HepG2 (cell line): Measurements from ENCODE around the gene ZNF554. TPM values are rescaled to one million over a fixed set of nuclear protein-coding genes. Genes with fewer than 3 reads are reported as not detected.
A peak's percentile ranks its signal among the peaks of the same experiment; 100 is the strongest.

ENCODE experiments used
- ARNT2 ChIP-seq: sonication (generic); formaldehyde crosslinking; IDR thresholded peaks from 2 replicates; pipeline ENCODE4 v1.8.0; 2022; ENCODE audit warnings: mild to moderate bottlenecking, low read depth, missing genetic modification reagents, moderate library complexity
- CENPT ChIP-seq: sonication (generic); formaldehyde crosslinking; IDR thresholded peaks from 2 replicates; pipeline ENCODE4 v1.8.0; 2022; ENCODE audit warnings: low read depth, mild to moderate bottlenecking, moderate library complexity, missing genetic modification reagents
- KDM2A ChIP-seq: sonication (generic); formaldehyde crosslinking; IDR thresholded peaks from 2 replicates; pipeline ENCODE4 v1.4.0; 2020; ENCODE audit warnings: low read depth, missing genetic modification reagents, borderline replicate concordance
- LCORL ChIP-seq, 2 experiments: fragments of 450-650 bp in 1 of 2; sonication (generic) in 1 of 2; formaldehyde crosslinking in 1 of 2; IDR thresholded peaks; 2 replicates each; pipeline versions ENCODE4 v1.5.0 to v1.6.1; 2017 to 2020; ENCODE audit warnings: antibody characterized with exemption in 1 of 2, missing genetic modification reagents in 1 of 2
- NRL ChIP-seq: sonication (generic); formaldehyde crosslinking; IDR thresholded peaks from 2 replicates; pipeline ENCODE4 v1.5.0; 2020; ENCODE audit warnings: missing genetic modification reagents, mild to moderate bottlenecking, moderate library complexity, borderline replicate concordance
- RBFOX2 ChIP-seq: fragments of 200-400 bp; formaldehyde crosslinking; IDR thresholded peaks from 2 replicates; pipeline ENCODE4 v1.6.1; 2017; ENCODE audit warnings: low read depth, mild to moderate bottlenecking, low read length
- RNF2 ChIP-seq: fragments of 450-650 bp; conservative IDR thresholded peaks from 2 replicates; pipeline ENCODE4 v1.6.1; 2016; ENCODE audit warnings: low read depth
- RXRB ChIP-seq: IDR thresholded peaks from 2 replicates; pipeline ENCODE4 v1.6.1; 2016; ENCODE audit warnings: borderline replicate concordance, missing genetic modification reagents, missing compliant biosample characterization
- XRCC5 ChIP-seq: fragments of 200-400 bp; formaldehyde crosslinking; optimal IDR thresholded peaks from 2 replicates; pipeline ENCODE3; 2017; ENCODE audit warnings: mild to moderate bottlenecking, low read length
- ZFP62 ChIP-seq: sonication (generic); formaldehyde crosslinking; IDR thresholded peaks from 2 replicates; pipeline ENCODE4 v1.4.0; 2020; ENCODE audit warnings: missing genetic modification reagents
- ZMYM3 ChIP-seq: sonication (generic); formaldehyde crosslinking; IDR thresholded peaks from 2 replicates; pipeline ENCODE4 v1.5.1; 2020; ENCODE audit warnings: mild to moderate bottlenecking, missing genetic modification reagents
- ZMYM4 ChIP-seq: sonication (generic); formaldehyde crosslinking; IDR thresholded peaks from 2 replicates; pipeline ENCODE4 v1.8.1; 2023; ENCODE audit warnings: mild to moderate bottlenecking, missing genetic modification reagents
- ZNF260 ChIP-seq: sonication (generic); formaldehyde crosslinking; IDR thresholded peaks from 2 replicates; pipeline ENCODE4 v1.4.0; 2020; ENCODE audit warnings: missing genetic modification reagents, low read depth, mild to moderate bottlenecking, borderline replicate concordance
- ZNF776 ChIP-seq: sonication (generic); formaldehyde crosslinking; IDR thresholded peaks from 2 replicates; pipeline ENCODE4 v1.4.0; 2020; ENCODE audit warnings: mild to moderate bottlenecking, missing genetic modification reagents
- polyA plus RNA-seq, 8 experiments: library from polyadenylated mRNA; depleted of rRNA in 3 of 8; stranded (reverse) in 7 of 8; unstranded in 1 of 8; fragments of >200 nt; fragmentation: Illumina TruSeq in 4 of 8; extraction: Trizol in 4 of 8; gene quantifications; 2 replicates each; pipeline versions ENCODE4 v1.2.1 to v1.2.3, GENCODE V29; 2011 to 2016; ENCODE audit warnings: low read depth in 4 of 8, missing spikeins in 1 of 8, mixed read lengths in 1 of 8; ENCODE audit not compliant: insufficient read depth in 1 of 8
- total RNA-seq, 5 experiments: library from RNA; depleted of rRNA; stranded (reverse); fragments of >200 nt; fragmentation: Illumina TruSeq; extraction: Trizol; gene quantifications; 2 replicates each; pipeline ENCODE4 v1.2.3, GENCODE V29; 2016; ENCODE audit warnings: low read depth in 1 of 5
- TF ChIP-seq, protein P1 (sequence below): sonication (generic); formaldehyde crosslinking; IDR thresholded peaks from 2 replicates; pipeline ENCODE4 v1.4.0; 2020; ENCODE audit warnings: missing genetic modification reagents, borderline replicate concordance
- TF ChIP-seq, protein P2 (sequence below): sonication (generic); formaldehyde crosslinking; IDR thresholded peaks from 2 replicates; pipeline ENCODE4 v1.8.1; 2022; ENCODE audit warnings: mild to moderate bottlenecking, missing genetic modification reagents
- TF ChIP-seq, protein P3 (sequence below): sonication (generic); formaldehyde crosslinking; IDR thresholded peaks from 2 replicates; pipeline ENCODE4 v1.8.1; 2023; ENCODE audit warnings: mild to moderate bottlenecking, missing genetic modification reagents, borderline replicate concordance
- TF ChIP-seq, protein P4 (sequence below), 2 experiments: sonication (generic) in 1 of 2; formaldehyde crosslinking in 1 of 2; IDR thresholded peaks; 2 replicates each; pipeline versions ENCODE4 v1.6.1 to v1.9.0; 2014 to 2022; ENCODE audit warnings: antibody characterized with exemption in 1 of 2, borderline replicate concordance in 1 of 2, inconsistent platforms in 1 of 2, low read depth in 1 of 2, missing genetic modification reagents in 1 of 2

ZNF554 gene
- total and polyA plus RNA-seq, 2 of the 13 experiments (the other 11 are each of a cell fraction or from before 2014, with no cell fraction given): 2.2 to 2.7 TPM

DNA sequence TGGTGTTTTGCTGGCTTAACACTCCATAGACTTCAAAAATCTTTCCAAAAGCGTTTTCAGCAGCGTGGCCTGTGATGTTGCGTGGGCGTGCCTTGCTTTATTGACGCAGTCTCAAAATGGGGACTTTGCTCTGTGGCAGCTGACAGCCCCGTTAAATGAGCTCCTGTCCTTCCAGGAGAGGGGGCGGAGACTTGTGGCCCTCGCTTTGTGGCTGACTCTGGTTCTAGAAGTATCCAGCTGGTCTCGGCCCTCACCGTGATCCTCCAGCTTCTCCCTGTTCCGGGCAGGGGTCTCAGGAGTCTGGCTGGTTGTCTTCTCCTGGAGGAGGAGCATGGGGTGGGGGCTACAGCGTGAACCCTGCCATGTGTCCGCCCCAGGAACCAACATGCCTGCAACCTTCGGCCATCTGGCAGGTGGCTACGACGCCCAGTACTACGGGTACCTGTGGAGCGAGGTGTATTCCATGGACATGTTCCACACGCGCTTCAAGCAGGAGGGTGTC lies 8.4 kb upstream of the ZNF554 start (continued):
- TF ChIP-seq, protein P1, sequence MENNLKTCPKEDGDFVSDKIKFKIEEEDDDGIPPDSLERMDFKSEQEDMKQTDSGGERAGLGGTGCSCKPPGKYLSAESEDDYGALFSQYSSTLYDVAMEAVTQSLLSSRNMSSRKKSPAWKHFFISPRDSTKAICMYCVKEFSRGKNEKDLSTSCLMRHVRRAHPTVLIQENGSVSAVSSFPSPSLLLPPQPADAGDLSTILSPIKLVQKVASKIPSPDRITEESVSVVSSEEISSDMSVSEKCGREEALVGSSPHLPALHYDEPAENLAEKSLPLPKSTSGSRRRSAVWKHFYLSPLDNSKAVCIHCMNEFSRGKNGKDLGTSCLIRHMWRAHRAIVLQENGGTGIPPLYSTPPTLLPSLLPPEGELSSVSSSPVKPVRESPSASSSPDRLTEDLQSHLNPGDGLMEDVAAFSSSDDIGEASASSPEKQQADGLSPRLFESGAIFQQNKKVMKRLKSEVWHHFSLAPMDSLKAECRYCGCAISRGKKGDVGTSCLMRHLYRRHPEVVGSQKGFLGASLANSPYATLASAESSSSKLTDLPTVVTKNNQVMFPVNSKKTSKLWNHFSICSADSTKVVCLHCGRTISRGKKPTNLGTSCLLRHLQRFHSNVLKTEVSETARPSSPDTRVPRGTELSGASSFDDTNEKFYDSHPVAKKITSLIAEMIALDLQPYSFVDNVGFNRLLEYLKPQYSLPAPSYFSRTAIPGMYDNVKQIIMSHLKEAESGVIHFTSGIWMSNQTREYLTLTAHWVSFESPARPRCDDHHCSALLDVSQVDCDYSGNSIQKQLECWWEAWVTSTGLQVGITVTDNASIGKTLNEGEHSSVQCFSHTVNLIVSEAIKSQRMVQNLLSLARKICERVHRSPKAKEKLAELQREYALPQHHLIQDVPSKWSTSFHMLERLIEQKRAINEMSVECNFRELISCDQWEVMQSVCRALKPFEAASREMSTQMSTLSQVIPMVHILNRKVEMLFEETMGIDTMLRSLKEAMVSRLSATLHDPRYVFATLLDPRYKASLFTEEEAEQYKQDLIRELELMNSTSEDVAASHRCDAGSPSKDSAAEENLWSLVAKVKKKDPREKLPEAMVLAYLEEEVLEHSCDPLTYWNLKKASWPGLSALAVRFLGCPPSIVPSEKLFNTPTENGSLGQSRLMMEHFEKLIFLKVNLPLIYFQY (CRISPR knock-in tag): no peak
- TF ChIP-seq, protein P2, sequence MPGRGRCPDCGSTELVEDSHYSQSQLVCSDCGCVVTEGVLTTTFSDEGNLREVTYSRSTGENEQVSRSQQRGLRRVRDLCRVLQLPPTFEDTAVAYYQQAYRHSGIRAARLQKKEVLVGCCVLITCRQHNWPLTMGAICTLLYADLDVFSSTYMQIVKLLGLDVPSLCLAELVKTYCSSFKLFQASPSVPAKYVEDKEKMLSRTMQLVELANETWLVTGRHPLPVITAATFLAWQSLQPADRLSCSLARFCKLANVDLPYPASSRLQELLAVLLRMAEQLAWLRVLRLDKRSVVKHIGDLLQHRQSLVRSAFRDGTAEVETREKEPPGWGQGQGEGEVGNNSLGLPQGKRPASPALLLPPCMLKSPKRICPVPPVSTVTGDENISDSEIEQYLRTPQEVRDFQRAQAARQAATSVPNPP (CRISPR knock-in tag): no peak
- TF ChIP-seq, protein P3, sequence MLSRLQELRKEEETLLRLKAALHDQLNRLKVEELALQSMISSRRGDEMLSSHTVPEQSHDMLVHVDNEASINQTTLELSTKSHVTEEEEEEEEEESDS (CRISPR knock-in tag): no peak
- TF ChIP-seq XRCC5 (no peak), ZMYM3 (CRISPR knock-in tag) (0 out of 2 replicates have a peak, but pooled peaks have one; percentile 15), ZMYM4 (CRISPR knock-in tag) (peak; percentile 23; the same call in 1 of the 2 replicates), RBFOX2 (no peak; the same call in 1 of the 2 replicates), KDM2A (CRISPR knock-in tag) (no peak), RNF2 (0 out of 2 replicates have a peak, but pooled peaks have one; percentile 8), ZNF260 (no peak), RXRB (CRISPR knock-in tag) (peak; percentile 57; the same call in 1 of the 2 replicates), ARNT2 (CRISPR knock-in tag) (no peak), LCORL (IDR thresholded peaks at IDR 0.05) (no peak), LCORL (CRISPR knock-in tag; IDR thresholded peaks at IDR 0.05) (peak; percentile 49; the same call in 1 of the 2 replicates), ZFP62 (no peak), CENPT (no peak), ZNF776 (CRISPR knock-in tag) (no peak), NRL (CRISPR knock-in tag) (no peak)
- TF ChIP-seq, protein P4, sequence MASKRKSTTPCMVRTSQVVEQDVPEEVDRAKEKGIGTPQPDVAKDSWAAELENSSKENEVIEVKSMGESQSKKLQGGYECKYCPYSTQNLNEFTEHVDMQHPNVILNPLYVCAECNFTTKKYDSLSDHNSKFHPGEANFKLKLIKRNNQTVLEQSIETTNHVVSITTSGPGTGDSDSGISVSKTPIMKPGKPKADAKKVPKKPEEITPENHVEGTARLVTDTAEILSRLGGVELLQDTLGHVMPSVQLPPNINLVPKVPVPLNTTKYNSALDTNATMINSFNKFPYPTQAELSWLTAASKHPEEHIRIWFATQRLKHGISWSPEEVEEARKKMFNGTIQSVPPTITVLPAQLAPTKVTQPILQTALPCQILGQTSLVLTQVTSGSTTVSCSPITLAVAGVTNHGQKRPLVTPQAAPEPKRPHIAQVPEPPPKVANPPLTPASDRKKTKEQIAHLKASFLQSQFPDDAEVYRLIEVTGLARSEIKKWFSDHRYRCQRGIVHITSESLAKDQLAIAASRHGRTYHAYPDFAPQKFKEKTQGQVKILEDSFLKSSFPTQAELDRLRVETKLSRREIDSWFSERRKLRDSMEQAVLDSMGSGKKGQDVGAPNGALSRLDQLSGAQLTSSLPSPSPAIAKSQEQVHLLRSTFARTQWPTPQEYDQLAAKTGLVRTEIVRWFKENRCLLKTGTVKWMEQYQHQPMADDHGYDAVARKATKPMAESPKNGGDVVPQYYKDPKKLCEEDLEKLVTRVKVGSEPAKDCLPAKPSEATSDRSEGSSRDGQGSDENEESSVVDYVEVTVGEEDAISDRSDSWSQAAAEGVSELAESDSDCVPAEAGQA (IDR thresholded peaks at IDR 0.05; ENCODE audit: low read depth): peak; percentile 39
- TF ChIP-seq, protein P4 (CRISPR knock-in tag; IDR thresholded peaks at IDR 0.05; ENCODE audit: borderline replicate concordance): no peak
